GM21619 (cell line): ENCODE results near the gene PLA1A.
A peak's percentile ranks its signal among the peaks of the same experiment; 100 is the strongest.

Experiments
- ATAC-seq: cut with Tn5 transposase; IDR thresholded peaks from one replicate; pipeline ENCODE4 v1.9.1; 2021; ENCODE audit not compliant: unreplicated experiment

PLA1A gene

GRCh38 chr3:119608405-119609000 is 10.8 kb downstream of the PLA1A start:
- no peak for ATAC-seq

- no peak for ATAC-seq
Observed at GRCh38 chr3:119609301-119609700, 11.6 kb downstream of the PLA1A start.

DNA sequence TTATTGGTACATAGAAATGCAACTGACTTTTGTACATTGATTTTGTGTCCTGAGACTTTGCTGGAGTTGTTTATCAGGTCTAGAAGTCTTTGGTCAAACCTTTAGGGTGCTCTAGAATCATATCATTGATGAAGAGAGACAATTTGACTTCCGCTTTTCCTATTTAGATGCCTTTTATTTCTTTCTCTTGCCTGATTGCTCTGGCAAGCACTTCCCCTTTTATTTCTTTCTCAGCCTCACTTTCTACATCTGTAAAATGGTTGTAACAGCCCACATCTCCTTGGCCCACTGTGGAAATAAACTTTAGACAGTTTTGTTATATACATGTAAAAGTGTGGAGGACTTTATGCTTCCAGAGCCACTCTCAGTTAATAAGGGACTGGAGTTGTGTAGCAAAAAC is 14.0 kb downstream of the PLA1A start:
- no peak for ATAC-seq

DNA sequence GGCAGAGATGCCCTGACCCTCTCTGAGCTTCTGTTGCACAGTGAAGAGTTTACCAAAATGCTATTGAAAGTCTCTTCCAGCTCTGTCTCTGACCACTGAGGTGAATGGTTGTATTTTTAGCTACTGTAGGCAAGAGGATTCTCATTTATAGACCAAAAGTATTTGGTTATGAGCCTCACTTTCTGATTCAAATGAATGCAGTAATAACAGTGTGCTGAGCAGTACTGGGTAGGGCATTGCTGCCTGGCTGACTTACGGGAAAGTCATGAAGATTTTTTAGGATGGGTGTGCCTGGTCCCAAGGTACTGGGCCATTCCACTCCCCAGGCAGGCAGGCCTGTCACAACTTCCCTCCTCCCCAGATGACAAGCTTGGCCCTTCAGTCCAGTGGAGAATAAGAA is 15.5 kb downstream of the PLA1A start:
- ATAC-seq, result no peak

- ATAC-seq, result no peak
Observed at GRCh38 chr3:119613872-119614271, 16.2 kb downstream of the PLA1A start.

GRCh38 chr3:119616056-119616455 is 18.4 kb downstream of the PLA1A start:
- no peak for ATAC-seq

DNA sequence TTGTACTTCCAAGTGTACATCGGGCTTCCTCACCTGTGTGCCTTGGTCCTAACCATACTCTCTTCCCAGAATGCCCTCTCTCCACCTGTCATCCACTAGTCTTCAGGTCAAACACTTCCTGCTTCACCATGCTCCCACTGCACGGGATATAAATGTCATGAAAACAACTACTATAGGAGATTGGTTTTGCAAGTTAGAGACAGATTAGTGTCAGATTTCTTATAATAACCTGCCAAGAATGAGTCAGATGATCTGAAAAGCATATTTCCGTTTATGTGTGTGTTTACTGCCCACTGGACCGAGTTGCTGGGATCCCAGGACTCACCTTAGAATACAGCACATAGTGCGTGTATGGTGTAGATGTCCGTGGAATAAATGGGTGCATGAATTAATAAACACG is 21.4 kb downstream of the PLA1A start:
- no peak for ATAC-seq

GRCh38 chr3:119620899-119621298 is 23.2 kb downstream of the PLA1A start:
- ATAC-seq, result no peak

DNA sequence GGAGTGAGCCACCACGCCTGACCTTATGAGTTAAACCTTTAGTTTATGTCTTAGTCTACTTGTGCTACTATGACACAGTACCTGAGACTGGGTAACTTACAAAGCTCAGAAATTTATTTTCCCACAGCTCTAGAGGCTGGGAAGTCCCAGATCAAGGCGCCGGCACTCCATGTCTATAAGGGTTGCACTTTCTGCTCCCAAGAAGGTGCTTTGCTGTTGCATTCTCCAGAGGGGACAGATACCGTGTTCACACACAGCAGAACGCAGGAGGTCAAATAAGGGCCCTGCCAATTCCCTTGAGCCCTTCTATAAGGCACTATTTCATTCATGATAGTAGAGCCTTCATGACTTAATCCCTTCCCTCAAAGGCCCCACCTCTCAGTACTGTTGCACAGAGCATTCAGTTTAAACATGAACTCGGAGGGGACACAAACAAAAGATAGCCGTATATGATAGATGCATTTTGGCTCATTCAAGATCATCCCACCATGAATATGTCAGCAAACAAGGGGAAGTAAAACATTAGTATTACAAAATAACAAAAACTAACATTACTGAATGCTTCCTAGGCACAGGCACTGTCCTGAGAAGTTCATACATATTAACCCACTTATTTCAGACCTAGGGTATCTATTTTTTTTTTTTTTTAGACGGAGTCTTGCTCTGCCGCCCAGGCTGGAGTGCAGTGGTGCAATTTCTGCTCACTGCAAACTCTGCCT is 26.5 kb downstream of the PLA1A start:
- ATAC-seq, result no peak

DNA sequence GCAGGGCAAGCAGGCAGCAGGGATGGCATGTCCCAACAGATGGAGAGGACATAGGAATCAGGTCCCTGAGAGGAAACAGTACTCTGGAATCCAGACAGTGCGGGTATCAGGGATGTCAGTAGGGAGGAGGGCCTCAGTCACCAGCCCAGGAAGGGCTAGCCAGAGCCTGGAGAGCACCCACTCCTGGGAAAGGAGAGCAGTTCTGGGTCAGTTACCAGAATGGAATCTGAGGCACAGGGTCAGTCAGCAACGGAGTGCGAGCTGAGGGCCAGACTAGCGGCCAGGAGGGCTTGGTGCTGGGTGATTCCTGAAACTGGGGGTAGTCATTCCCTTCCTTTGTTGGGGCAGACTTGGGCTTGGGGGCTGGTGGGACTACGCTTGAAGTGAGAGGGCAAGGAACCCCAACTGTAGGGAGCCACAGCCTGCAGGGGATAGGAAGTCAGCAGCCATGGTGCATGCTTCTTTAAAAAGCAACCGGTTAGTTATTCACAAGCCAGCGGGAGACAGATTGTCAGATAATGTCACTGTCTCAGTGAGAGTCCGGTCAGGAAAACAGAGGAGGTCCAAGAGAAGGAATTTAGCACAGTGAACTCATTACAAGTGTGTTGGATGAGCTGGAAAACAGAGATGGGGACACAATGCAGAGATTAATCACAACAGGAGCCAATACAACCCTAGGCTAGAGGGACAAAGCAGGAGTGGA is 27.9 kb downstream of the PLA1A start:
- ATAC-seq, result no peak

- no peak for ATAC-seq
Observed at GRCh38 chr3:119626196-119626595, 28.5 kb downstream of the PLA1A start.

DNA sequence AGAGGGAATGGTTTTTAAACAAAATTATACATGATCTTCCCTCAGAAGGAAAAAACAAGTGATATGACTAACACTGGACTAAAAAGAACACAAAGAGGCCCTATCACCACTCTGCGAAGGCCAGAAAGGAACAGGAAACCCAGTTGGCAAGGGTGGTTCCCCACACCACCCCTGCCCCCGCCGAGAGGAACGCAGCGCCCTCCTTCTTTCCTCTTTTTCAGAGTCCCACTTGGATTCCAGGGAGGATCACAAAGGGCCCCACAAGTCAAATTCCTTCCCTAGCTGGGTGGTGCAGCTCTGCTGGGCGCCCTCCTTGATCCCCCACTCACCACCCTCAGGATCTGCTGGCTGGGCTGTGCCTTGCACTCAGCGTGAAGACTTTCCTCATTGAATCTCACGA is 29.8 kb downstream of the PLA1A start:
- ATAC-seq, result peak; percentile 35

DNA sequence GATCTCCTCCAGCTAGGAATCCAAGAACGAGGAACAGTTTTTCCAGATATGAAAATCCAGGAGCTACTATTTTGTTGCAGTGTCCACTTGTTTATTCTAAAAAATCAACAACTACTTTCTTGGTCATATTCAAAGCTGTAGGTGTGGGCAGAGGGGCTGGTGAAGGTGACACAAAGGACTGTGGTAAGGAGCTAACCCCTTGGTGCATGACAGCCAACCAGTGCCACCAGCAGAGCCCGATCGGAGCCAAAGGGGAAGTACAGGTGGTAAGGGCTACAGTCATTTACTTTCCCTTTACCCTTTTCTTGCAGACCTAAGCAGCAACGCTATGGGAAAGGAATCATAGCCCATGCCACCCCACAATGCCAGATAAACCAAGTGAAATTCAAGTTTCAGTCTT is 30.7 kb downstream of the PLA1A start:
- ATAC-seq, result peak; percentile 52

DNA sequence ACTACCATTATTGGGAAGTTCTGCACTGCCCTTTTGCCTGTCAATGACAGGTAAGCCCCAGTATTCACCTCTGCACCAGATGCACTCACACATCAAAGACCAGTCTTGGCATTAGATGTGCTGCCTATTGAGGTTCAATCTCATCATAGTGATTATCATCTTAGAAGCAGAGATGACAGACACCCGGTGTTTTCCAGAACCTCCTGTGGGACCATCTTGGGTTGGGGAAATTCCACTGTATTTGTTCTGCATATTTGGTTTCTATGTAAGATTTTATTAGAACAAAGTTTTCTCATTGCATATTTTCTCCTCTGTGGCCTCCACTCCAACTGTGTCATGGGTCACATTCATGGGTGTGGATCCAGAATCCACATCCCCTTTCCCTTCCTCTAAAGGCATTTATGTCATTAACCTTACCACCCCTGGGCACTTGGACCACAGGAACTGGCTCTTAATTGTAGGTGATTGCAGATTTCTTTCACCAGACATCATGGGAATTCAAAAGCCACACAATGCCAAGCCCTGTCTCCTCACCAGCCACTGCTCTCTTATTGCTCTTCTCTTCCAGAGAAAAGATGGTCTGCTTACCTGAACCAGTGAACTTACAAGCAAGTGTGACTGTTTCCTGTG is 31.2 kb downstream of the PLA1A start:
- ATAC-seq, result peak; percentile 36

DNA sequence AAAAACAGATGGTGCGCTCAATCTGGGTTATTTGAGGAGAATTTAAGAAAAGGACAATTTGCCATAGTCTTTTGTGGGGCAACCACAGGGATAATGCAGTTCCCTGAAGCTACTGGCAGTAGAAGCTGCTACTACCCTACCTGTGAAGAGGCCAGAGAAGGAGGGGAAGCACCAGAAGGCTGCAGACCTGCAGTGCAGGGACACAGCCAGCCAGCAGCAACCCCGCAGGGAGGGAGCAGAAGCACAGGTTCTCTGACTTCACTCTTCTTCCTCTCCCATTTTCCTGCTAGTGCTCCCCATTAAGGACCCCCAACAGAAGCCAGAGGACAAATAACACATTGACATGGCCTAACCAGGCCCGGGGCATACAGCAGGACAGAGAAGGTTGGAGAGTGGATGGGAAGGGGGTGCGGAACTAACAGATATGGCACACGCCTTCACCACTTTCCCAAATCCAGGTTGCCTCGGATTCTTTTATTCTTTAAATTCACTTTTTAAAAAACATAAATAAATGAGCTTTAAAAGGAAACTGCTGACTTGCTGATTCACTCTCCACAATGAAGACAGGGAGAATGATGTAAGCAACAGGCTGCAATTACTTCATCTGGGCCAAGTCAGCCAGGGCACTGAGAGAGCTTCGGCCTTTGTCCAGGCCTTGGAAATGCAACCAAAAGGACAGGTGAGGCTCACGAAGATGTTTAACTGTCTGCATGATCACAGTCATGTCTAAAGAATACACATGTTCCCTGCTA is 32.6 kb downstream of the PLA1A start:
- ATAC-seq, result no peak

GRCh38 chr3:119630880-119631329 is 33.2 kb downstream of the PLA1A start:
- no peak for ATAC-seq

DNA sequence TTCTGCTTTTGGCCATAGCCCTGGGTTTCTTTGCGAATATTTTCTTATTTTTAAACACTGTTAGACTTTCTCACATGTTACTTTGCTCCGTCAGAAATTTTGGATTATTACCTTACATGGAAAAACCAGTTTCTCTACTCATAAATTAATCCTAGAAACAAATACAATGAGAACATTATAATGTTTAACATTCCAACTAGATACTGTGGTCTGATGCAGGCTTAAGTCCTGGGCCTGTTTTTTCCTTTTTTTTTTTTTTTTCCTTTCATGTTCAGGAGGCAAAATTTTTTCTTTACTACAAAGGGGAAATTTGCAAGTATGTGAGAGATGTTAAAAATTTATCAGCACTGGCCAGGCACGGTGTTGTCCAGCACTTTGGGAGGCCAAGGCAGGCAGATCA is 33.8 kb downstream of the PLA1A start:
- ATAC-seq, result no peak

DNA sequence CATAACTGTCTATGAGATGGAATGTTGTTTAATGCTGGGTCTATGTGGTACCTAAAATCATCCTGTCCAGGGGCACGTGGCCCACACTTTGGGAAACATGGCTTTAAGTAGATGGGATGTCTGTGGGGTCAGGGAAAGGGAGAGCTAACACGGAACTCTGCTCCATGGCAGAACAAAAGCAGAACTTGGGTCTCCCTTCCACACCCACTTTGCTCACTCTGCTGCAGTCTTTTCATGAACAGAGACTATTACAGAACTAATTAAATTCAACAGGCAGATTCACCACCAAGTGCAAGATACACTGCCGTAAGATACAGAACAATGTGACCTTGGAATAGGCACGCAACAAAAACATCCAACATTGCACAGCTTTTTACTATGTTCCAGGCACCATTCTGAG is 34.5 kb downstream of the PLA1A start:
- no peak for ATAC-seq

DNA sequence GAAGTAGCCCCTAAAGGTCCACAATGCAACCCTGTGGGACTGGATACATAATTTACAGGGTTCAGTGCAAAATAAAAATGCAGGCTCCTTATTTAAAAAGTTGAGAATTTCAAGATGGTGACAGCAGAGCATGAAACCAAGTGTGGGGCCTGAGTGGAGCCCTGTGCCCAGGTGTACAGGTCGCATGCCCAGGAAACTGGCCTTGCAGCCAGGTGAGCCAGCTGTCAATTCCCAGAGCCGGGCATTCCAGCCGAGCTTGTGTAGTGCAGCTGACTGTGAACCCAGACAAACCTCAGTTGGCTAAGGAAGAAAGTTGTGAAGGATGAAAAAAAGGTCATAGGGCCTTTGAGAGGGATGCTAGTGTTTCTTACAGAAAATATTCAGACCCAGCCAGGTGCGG is 35.1 kb downstream of the PLA1A start:
- ATAC-seq, result no peak

DNA sequence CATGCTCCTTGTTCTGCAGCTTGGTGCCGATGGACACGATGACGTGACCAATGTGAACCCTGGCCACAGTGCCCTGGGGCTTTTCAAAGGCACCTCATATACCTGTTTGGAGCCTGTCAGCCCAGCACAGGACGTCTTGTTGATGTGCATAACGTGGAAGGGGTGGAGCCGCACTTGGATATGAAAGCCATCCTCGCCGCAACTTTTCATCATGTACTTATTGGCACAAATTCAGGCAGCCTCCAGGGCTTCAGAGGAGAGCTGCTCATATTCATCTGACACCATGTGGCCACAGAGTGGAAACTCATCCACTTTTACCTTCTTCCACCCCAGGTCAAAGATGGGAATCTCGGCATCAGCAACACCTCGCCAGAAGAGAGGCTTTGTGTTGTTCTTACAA is 38.0 kb downstream of the PLA1A start:
- no peak for ATAC-seq

- no peak for ATAC-seq
Observed at GRCh38 chr3:119636249-119636648, 38.6 kb downstream of the PLA1A start.
